GM19438 (cell line): ENCODE data around the gene MRPL4.
"Not testable (repeated sequence)": the region's sequence is repeated elsewhere in the genome, so short reads cannot be mapped to it uniquely, and the experiment has no call there.

Experiments
- ATAC-seq: cut with Tn5 transposase; IDR thresholded peaks from one replicate; pipeline ENCODE4 v1.9.1; 2021; ENCODE audit warnings: low read depth; ENCODE audit not compliant: unreplicated experiment

MRPL4 gene

GRCh38 chr19:10259162-10259905, 7.3 kb downstream of the MRPL4 start:
- ATAC-seq: no peak

GRCh38 chr19:10260141-10260584, 8.1 kb downstream of the MRPL4 start:
- ATAC-seq: no peak

- ATAC-seq: no peak
Observed at GRCh38 chr19:10262771-10263170, 10.8 kb downstream of the MRPL4 start.

GRCh38 chr19:10266706-10267105, 14.7 kb downstream of the MRPL4 start:
- ATAC-seq: no peak

GRCh38 chr19:10268071-10268470, 16.1 kb downstream of the MRPL4 start:
- no peak for ATAC-seq

- ATAC-seq: no peak
Observed at GRCh38 chr19:10269333-10270179, 17.5 kb downstream of the MRPL4 start.

- ATAC-seq: peak; percentile 45
Observed at GRCh38 chr19:10270180-10270615, 18.2 kb downstream of the MRPL4 start.

- peak; percentile 50 for ATAC-seq
Observed at GRCh38 chr19:10270616-10271394, 18.8 kb downstream of the MRPL4 start, which contains the start of gene ICAM1. Gene ICAM1, plus strand, starts transcription at chr19:10271120. Its CDS starts 40 bp downstream, at chr19:10271160.

GRCh38 chr19:10271543-10272086, 19.6 kb downstream of the MRPL4 start:
- no peak for ATAC-seq

GRCh38 chr19:10274589-10274988, 22.6 kb downstream of the MRPL4 start:
- no peak for ATAC-seq

- ATAC-seq: no peak
Observed at GRCh38 chr19:10277795-10278589, 26.0 kb downstream of the MRPL4 start.

- no peak for ATAC-seq
Observed at GRCh38 chr19:10278935-10279334, 26.9 kb downstream of the MRPL4 start.

- ATAC-seq: no peak
Observed at GRCh38 chr19:10279737-10280442, 27.9 kb downstream of the MRPL4 start.

GRCh38 chr19:10282043-10282442, 30.0 kb downstream of the MRPL4 start:
- not testable (repeated sequence) for ATAC-seq

GRCh38 chr19:10283301-10284064, 31.5 kb downstream of the MRPL4 start:
- no peak for ATAC-seq

- ATAC-seq: no peak
Observed at GRCh38 chr19:10284065-10284959, 32.3 kb downstream of the MRPL4 start.

- no peak for ATAC-seq
Observed at GRCh38 chr19:10284960-10285278, 32.9 kb downstream of the MRPL4 start.
